Loucy (cell line): ENCODE results near the gene CA5B.

Experiments
- EZH2phosphoT487 ChIP-seq: fragments of 200-600 bp; IDR thresholded peaks from 2 replicates; pipeline ENCODE4 v1.6.1; 2018; ENCODE audit warnings: antibody characterized with exemption, mild to moderate bottlenecking, moderate library complexity, borderline replicate concordance
- TF ChIP-seq, protein P1 (sequence below): fragments of 200-600 bp; sonication (generic); conservative IDR thresholded peaks from 2 replicates; pipeline ENCODE4 v1.5.1; 2014; ENCODE audit warnings: mild to moderate bottlenecking, antibody characterized with exemption, low read length

DNA sequence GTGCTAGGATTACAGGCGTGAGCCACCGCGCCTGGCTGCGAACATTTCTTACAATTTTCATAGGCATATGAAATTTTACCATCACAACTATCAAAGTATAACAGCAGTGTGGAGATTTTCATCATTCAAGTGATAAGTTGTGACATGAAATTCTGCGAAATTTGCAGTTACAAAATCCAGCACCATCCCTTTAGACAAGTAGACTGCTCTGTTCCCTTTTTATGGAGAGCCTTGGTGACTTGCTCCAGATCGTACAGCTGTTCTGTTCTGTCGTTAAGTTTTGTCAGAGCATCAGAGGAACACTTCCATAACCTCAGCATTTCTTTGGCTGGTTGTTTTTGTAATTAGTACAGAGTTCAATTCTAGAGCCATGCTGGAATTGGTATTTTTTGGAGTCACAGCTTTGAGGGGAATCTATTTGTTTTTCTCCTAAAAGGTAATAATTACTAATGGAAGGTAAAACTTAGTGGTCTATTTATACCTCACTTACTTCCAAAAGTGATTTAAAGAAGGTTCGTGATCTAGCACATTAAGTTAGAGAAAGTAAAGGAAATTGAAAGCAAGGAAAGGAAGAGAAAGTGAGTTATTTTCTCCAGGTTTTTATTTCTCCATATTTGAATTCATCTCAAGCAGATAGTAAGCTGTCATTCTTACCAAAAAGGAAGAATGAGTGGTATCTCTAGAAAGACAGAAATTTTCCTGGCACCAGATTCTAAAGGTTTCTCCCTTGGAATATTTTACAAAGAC is 74.3 kb downstream of the CA5B start:
- TF ChIP-seq, protein P1, sequence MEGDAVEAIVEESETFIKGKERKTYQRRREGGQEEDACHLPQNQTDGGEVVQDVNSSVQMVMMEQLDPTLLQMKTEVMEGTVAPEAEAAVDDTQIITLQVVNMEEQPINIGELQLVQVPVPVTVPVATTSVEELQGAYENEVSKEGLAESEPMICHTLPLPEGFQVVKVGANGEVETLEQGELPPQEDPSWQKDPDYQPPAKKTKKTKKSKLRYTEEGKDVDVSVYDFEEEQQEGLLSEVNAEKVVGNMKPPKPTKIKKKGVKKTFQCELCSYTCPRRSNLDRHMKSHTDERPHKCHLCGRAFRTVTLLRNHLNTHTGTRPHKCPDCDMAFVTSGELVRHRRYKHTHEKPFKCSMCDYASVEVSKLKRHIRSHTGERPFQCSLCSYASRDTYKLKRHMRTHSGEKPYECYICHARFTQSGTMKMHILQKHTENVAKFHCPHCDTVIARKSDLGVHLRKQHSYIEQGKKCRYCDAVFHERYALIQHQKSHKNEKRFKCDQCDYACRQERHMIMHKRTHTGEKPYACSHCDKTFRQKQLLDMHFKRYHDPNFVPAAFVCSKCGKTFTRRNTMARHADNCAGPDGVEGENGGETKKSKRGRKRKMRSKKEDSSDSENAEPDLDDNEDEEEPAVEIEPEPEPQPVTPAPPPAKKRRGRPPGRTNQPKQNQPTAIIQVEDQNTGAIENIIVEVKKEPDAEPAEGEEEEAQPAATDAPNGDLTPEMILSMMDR: no peak
- no peak for TF ChIP-seq EZH2phosphoT487
